HG03039 (cell line): ENCODE measurements around the gene ADPRH.
A peak's percentile ranks its signal among the peaks of the same experiment; 100 is the strongest.
"Not testable (repeated sequence)": the region's sequence is repeated elsewhere in the genome, so short reads cannot be mapped to it uniquely, and the experiment has no call there.

ENCODE experiments used
- ATAC-seq: cut with Tn5 transposase; IDR thresholded peaks from one replicate; pipeline ENCODE4 v1.9.1; 2021; ENCODE audit warnings: mild to moderate bottlenecking, moderate library complexity; ENCODE audit not compliant: unreplicated experiment

ADPRH gene

GRCh38 chr3:119579366-119580066 is at the start of gene ADPRH:
Gene ADPRH, plus strand, starts transcription at chr3:119579492. Its CDS starts 2,678 bp downstream, at chr3:119582170.
- ATAC-seq: peak; percentile 47

- ATAC-seq: no peak
Observed at GRCh38 chr3:119529883-119530282, 49.4 kb upstream of the ADPRH start.

DNA sequence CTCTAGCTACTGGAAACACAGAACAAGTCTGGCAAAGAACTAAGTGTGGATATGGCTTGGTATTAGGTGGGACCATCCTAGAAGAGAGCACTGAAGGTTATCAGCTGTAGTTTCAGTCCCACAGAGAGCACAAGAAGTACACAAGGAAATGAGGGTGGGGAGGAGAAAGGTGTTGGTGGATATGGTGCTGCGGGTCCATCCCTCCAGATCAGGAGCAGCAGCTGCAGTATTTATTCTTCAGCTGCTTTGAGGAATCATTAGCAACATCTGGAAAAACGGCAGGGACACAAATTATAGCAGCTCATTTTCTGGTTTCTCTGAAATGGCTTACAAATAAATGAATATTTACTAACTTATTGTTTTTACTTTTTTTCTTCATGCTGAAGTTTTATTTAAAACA is 48.8 kb upstream of the ADPRH start:
- ATAC-seq: no peak

- ATAC-seq: no peak
Observed at GRCh38 chr3:119531151-119531550, 48.1 kb upstream of the ADPRH start.

- ATAC-seq: no peak
Observed at GRCh38 chr3:119534296-119534695, 45.0 kb upstream of the ADPRH start.

- ATAC-seq: no peak
Observed at GRCh38 chr3:119536757-119537156, 42.5 kb upstream of the ADPRH start.

GRCh38 chr3:119538772-119539171 is 40.5 kb upstream of the ADPRH start:
- ATAC-seq: no peak

GRCh38 chr3:119541547-119541946 is 37.7 kb upstream of the ADPRH start:
- no peak for ATAC-seq

DNA sequence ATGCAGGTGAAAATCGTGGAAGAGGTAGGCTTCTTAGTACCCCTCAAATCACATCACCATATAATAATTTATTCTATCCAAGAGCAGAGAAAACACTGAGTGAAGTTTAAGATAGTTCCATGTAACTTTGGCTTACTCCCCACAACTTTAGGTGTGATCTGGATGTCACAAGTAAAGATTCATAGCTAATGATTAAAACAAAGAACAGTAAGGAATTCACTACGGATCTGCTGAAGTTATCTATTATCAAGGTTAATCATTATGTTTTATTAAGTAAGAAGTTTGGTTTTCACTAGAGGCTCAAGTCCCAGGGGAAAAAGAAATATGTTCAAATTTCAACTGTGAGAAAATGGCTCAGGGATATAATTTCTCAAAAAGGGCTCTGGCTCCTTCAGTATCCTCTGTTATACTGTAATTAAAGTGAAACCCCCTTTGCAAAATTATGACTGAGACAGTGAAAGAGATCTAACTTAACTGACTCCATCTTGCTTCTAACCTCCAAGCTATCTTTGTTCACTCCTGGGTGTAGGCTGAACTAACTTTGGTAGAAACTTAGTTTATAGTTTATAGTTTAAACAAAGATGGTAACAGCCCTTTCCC is 37.0 kb upstream of the ADPRH start:
- ATAC-seq: no peak

DNA sequence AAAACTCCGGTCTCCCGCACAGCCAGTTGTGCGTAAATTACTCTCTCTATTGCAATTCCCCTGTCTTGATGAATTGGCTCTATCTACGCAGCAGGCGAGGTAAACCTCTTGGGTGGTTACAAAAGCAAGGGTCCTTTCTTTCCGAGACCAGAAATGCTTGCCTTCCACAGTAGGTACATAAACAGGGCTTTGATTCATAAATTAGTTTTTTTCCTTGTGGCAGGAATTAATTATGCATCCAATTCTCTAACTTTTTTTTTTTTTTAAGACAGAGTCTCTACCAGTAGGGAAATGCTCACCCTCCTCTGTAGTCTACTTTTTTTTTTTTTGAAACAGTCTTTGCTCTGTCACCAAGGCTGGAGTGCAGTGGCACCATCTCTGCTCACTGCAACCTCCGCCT is 36.1 kb upstream of the ADPRH start:
- ATAC-seq: no peak

DNA sequence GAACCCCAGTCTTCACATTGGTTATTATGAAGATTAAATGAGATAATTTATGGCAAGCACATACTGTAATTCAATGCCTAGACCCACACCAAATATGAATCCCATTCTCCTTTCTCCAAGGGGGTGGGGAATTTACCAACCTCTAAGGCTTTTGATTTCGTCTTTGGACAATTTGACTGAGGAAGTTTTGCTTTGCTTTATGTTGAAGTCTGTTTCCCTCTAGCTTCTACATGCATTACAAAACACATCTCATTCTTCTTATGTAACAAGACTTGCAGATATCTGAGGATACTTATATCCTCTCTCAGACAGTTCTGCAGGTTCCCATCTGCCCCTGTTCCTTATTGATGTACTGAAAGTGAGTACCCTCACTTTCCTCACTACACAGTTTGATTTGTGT is 32.1 kb upstream of the ADPRH start:
- no peak for ATAC-seq

DNA sequence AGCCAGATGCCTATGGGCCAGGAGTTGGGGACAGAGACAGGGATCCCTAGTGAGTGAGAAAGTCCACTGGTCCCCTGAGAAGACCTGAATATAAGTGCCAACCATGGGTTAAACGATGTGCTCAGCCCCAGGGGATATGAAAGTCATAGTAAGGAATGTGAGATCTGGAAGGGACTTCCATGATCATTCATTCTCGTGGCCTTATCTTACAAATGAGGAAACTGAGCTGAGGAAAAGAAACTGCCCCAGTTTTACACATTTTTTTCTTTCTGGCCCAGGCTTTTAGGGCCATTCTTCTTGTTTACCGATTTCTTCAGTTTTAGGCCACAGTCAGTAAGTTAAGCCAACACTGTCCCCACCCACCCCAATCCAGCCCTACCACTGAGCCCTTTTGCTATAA is 31.0 kb upstream of the ADPRH start:
- no peak for ATAC-seq

DNA sequence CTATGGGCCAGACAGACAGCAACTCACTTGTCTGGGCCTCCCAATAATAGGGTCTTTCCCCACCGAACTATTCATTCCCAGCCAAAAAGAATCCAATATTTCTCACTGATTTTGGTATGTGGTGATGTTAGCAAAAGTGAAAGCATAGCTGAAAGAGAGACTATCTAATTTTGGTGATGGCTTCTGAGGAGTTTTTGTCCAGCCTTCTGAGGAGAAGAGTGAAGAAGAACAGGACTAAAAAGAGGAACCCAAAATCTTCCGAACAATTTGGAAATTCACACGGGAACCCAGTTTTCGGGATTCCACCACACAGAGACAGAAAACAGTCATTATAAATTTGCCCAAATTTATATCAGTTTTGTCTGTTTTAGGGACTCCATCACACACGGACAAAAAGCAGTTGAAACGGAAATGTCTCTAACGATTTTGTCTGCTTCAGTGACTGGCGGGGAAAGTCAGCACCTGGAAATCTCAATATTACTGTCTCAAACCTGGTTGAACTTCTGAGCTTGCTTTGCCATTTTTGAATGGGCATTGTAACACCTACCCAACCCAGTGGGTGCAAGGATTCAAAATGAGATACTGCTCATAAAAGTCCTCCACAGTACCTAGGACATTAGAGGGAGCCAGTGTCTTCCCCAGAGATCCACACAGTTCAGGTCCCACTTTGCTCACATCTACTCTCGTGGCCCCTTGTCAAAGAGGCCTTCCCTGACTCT is 28.9 kb upstream of the ADPRH start:
- peak; percentile 34 for ATAC-seq

DNA sequence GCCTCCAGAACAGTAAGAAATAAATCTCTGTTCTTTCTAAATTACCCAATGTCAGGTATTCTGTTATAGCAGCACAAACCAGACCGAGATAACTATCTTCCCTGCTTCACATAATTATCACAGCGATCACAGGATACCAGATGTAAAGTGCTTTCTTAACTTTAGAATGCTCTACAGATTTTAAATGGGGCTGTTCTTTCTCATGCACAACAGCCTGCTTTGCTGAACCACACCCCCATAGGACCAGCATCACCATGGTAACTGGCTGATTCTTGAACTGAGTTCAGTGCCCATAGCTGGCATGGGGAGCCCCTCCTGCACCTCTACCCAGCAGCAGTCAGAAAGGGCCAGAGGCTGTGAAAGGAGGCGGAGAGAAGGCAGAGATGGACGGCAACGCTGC is 27.7 kb upstream of the ADPRH start:
- no peak for ATAC-seq

DNA sequence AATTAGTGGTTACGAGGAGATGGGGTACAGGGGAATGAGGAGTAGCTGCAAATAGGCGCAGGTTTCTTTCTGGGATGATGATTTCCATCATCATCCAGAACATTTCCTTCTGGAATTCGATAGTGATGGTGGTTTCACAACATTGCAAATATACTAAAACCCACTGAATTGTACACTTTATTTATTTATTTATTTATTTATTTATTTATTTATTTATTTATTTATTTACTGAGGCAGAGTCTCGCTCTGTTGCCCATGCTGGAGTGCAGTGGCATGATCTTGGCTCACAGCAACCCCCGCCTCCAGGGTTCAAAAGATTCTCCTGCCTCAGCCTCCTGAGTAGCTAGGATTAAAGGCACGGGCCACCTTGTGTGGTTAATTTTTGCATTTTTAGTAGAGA is 26.4 kb upstream of the ADPRH start:
- not testable (repeated sequence) for ATAC-seq

- no peak for ATAC-seq
Observed at GRCh38 chr3:119553823-119554415, 25.4 kb upstream of the ADPRH start.

- ATAC-seq: no peak
Observed at GRCh38 chr3:119555309-119555735, 24.0 kb upstream of the ADPRH start.

GRCh38 chr3:119555929-119556328 is 23.4 kb upstream of the ADPRH start:
- no peak for ATAC-seq

DNA sequence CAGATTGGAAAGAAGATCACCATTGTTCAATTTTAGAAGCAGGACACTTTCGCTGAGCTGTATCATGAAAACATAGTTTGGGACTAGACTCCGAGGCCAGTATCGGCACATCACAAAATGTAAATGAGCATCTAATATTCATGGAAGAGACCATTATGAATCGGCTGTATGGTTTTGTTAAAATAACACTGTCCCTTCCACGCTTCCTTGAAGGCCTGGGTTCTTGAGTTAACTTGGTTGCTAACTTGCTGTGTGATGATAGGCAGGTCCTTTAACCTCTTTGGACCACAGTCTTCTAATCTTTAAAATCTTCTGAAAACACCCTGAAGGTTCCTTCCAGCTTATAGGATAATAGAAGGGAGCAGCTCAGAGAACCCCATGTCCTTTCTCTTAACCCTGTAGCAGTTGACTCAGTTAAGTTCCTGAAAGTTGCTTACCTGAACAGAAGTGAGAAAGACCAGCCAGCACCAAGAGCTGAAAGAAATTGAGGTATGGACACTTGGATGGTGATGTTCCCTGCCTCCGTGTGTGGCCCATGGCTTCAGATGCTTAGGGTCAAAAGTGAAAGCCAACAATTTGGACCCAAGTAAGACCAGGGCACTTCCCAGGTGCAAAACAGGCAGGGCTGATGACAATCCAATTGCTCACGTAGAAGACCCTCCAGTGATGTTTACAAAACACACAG is 22.0 kb upstream of the ADPRH start:
- no peak for ATAC-seq

- ATAC-seq: no peak
Observed at GRCh38 chr3:119557877-119558269, 21.4 kb upstream of the ADPRH start.

- no peak for ATAC-seq
Observed at GRCh38 chr3:119558626-119559317, 20.5 kb upstream of the ADPRH start.
